NB4 (cell line): ENCODE data around the gene ZDHHC22.

ENCODE experiments used
- DNase-seq: peaks from one replicate; pipeline ENCODE4 v3.0.0; 2010; ENCODE audit warnings: low read depth
- H3K4me3 ChIP-seq: one replicate; pipeline ENCODE4 v1.5.1; 2011; ENCODE audit warnings: mild to moderate bottlenecking, low read depth, low read length, moderate library complexity
- CTCF ChIP-seq: IDR thresholded peaks from one replicate; pipeline ENCODE4 v1.5.1; 2012; ENCODE audit warnings: low read depth, low read length
- MAX ChIP-seq: IDR thresholded peaks from 2 replicates; pipeline ENCODE4 v1.6.1; 2011; ENCODE audit warnings: low read depth, low read length
- MYC ChIP-seq: IDR thresholded peaks from 2 replicates; pipeline ENCODE4 v1.6.1; 2011; ENCODE audit warnings: low read depth, low read length
- POLR2A ChIP-seq: IDR thresholded peaks from 2 replicates; pipeline ENCODE4 v1.6.1; 2011; ENCODE audit warnings: mild to moderate bottlenecking; ENCODE audit not compliant: insufficient read length; ENCODE audit errors: extremely low read depth

ZDHHC22 gene

GRCh38 chr14:77125823-77126325 is 15.7 kb downstream of the ZDHHC22 start:
- TF ChIP-seq CTCF (no peak), POLR2A (no peak), MYC (no peak), MAX (no peak)
- no peak overlapping the region for H3K4me3 ChIP-seq
- no peak for DNase-seq

GRCh38 chr14:77125281-77125801 is 16.2 kb downstream of the ZDHHC22 start:
- no peak for DNase-seq
- H3K4me3 ChIP-seq = no peak overlapping the region
- no peak for TF ChIP-seq MAX
- no peak for TF ChIP-seq CTCF
- TF ChIP-seq MYC = no peak
- TF ChIP-seq POLR2A = no peak

GRCh38 chr14:77124345-77125280 is 17.0 kb downstream of the ZDHHC22 start:
- peak; percentile 18 for DNase-seq
- no peak for TF ChIP-seq MAX
- no peak for TF ChIP-seq CTCF
- TF ChIP-seq MYC = no peak
- H3K4me3 ChIP-seq = no peak overlapping the region

GRCh38 chr14:77123381-77124325 is 17.9 kb downstream of the ZDHHC22 start:
- DNase-seq = no peak
- TF ChIP-seq MYC = no peak
- no peak for TF ChIP-seq MAX
- TF ChIP-seq CTCF = no peak
- no peak for TF ChIP-seq POLR2A
- H3K4me3 ChIP-seq = no peak overlapping the region

GRCh38 chr14:77122526-77123125 is 19.0 kb downstream of the ZDHHC22 start:
- no peak overlapping the region for H3K4me3 ChIP-seq
- no peak for DNase-seq
- TF ChIP-seq MAX (no peak), CTCF (no peak), POLR2A (no peak), MYC (no peak)
